IMR-90 (cell line): Measurements from ENCODE around the gene SRBD1. TPM values are rescaled to one million over a fixed set of nuclear protein-coding genes. Genes with fewer than 3 reads are reported as not detected.

Experiments used
- ATAC-seq: fragments of 200-7000 bp; cut with Tn5 transposase; 2 replicates; pipeline ENCODE4 v1.9.1; 2020; ENCODE audit warnings: low read depth, mild to moderate bottlenecking, moderate library complexity
- BruUV-seq: library from RNA; stranded (reverse); fragments of 400-500 nt; replicated peaks from 2 replicates; lab custom pipeline; 2021; lab: Mats Ljungman, UMichigan
- CTCF ChIA-PET: fragments of 300-600 bp; formaldehyde crosslinking; extraction: SDS; loops from one replicate; lab custom pipeline; 2021; ENCODE audit warnings: antibody characterized with exemption; lab: Yijun Ruan, JAX
- POLR2A ChIA-PET: fragments of 300-600 bp; sonication (Branson Sonifier 250); formaldehyde crosslinking; loops from one replicate; lab custom pipeline; 2022; ENCODE audit warnings: antibody characterized with exemption; ENCODE audit not compliant: unreplicated experiment; lab: Charles Lee
- DNase-seq: peaks from one replicate; pipeline ENCODE4 v3.0.0; 2013
- H2AFZ ChIP-seq: replicated peaks from 2 replicates; pipeline ENCODE3; 2013; ENCODE audit warnings: low read length, mild to moderate bottlenecking; ENCODE audit not compliant: poor library complexity
- H2AK5ac ChIP-seq: 2 replicates; pipeline ENCODE4 v1.6.1; 2013; ENCODE audit warnings: low read depth, low read length, inconsistent platforms
- H2AK9ac ChIP-seq: replicated peaks from 2 replicates; pipeline ENCODE3; 2013; ENCODE audit warnings: mild to moderate bottlenecking, low read depth, low read length, moderate library complexity; ENCODE audit not compliant: poor library complexity
- H2BK120ac ChIP-seq: 2 replicates; pipeline ENCODE4 v1.6.1; 2013; ENCODE audit warnings: low read depth, low read length, inconsistent platforms
- H2BK15ac ChIP-seq: 3 replicates; pipeline ENCODE4 v1.6.1; 2013; ENCODE audit warnings: low read depth, low read length, inconsistent platforms
- H2BK20ac ChIP-seq: 2 replicates; pipeline ENCODE4 v1.6.1; 2013; ENCODE audit warnings: low read depth, mild to moderate bottlenecking, inconsistent platforms, low read length, moderate library complexity
- H2BK5ac ChIP-seq: 2 replicates; pipeline ENCODE4 v1.6.1; 2013; ENCODE audit warnings: mild to moderate bottlenecking, low read depth, low read length, inconsistent platforms; ENCODE audit not compliant: poor library complexity, severe bottlenecking
- H3K14ac ChIP-seq: replicated peaks from 2 replicates; pipeline ENCODE4 v1.6.1; 2013; ENCODE audit warnings: low read depth, low read length, inconsistent platforms
- H3K18ac ChIP-seq: 2 replicates; pipeline ENCODE4 v1.6.1; 2013; ENCODE audit warnings: low read depth, low read length, control low read depth
- H3K23ac ChIP-seq: 2 replicates; pipeline ENCODE4 v1.6.1; 2013; ENCODE audit warnings: low read depth, low read length, inconsistent platforms
- H3K27ac ChIP-seq: 2 replicates; pipeline ENCODE4 v1.5.1; 2013; ENCODE audit warnings: mild to moderate bottlenecking, control low read depth, low read length; ENCODE audit not compliant: insufficient read depth
- H3K27me3 ChIP-seq: 2 replicates; pipeline ENCODE4 v1.6.1; 2013; ENCODE audit warnings: low read length; ENCODE audit not compliant: control insufficient read depth, insufficient read depth
- H3K36me3 ChIP-seq: 2 replicates; pipeline ENCODE4 v1.6.1; 2013; ENCODE audit warnings: low read length, mixed read lengths; ENCODE audit not compliant: control insufficient read depth, insufficient read depth
- H3K4ac ChIP-seq: 2 replicates; pipeline ENCODE4 v1.6.1; 2013; ENCODE audit warnings: low read depth, low read length, inconsistent platforms
- H3K4me1 ChIP-seq: 2 replicates; pipeline ENCODE4 v1.6.1; 2013; ENCODE audit warnings: low read length, mixed read lengths; ENCODE audit not compliant: control insufficient read depth, insufficient read depth
- H3K4me2 ChIP-seq: 2 replicates; pipeline ENCODE4 v1.6.1; 2013; ENCODE audit warnings: low read depth, mild to moderate bottlenecking, control low read depth, low read length, moderate library complexity
- H3K4me3 ChIP-seq: 2 replicates; pipeline ENCODE4 v1.5.1; 2013; ENCODE audit warnings: low read depth, mild to moderate bottlenecking, control low read depth, low read length, moderate library complexity; ENCODE audit not compliant: insufficient read depth
- H3K56ac ChIP-seq: 2 replicates; pipeline ENCODE4 v1.6.1; 2013; ENCODE audit warnings: low read length, inconsistent platforms; ENCODE audit not compliant: insufficient read depth; ENCODE audit errors: extremely low read depth
- H3K79me1 ChIP-seq, 2 experiments: 2 replicates each; pipeline ENCODE4 v1.6.1; 2013; ENCODE audit warnings: low read length in 2 of 2, inconsistent platforms in 1 of 2, low read depth in 1 of 2
- H3K9ac ChIP-seq: 2 replicates; pipeline ENCODE4 v1.6.1; 2013; ENCODE audit warnings: low read depth, low read length, control low read depth
- H3K9me1 ChIP-seq: 2 replicates; pipeline ENCODE4 v1.6.1; 2013; ENCODE audit warnings: low read length, inconsistent platforms; ENCODE audit not compliant: insufficient read depth
- H3K9me3 ChIP-seq: 2 replicates; pipeline ENCODE4 v1.6.1; 2013; ENCODE audit warnings: low read length; ENCODE audit not compliant: control insufficient read depth, insufficient read depth
- H4K20me1 ChIP-seq: 2 replicates; pipeline ENCODE4 v1.6.1; 2013; ENCODE audit warnings: low read length, inconsistent platforms; ENCODE audit not compliant: insufficient read depth
- H4K5ac ChIP-seq: 2 replicates; pipeline ENCODE4 v1.6.1; 2013; ENCODE audit warnings: mild to moderate bottlenecking, low read depth, low read length, control low read depth
- H4K8ac ChIP-seq, 2 experiments: 2 replicates each; pipeline ENCODE4 v1.6.1; 2013; ENCODE audit warnings: low read depth in 2 of 2, low read length in 2 of 2, control low read depth in 1 of 2, inconsistent platforms in 1 of 2
- H4K91ac ChIP-seq: 2 replicates; pipeline ENCODE4 v1.6.1; 2013; ENCODE audit warnings: low read depth, low read length, inconsistent platforms; ENCODE audit not compliant: insufficient read depth
- FOS ChIP-seq: fragments of 150-350 bp; IDR thresholded peaks from 2 replicates; pipeline ENCODE4 v1.6.1; 2016; ENCODE audit warnings: low read depth, low read length
- NFE2L2 ChIP-seq: fragments of 150-350 bp; IDR thresholded peaks from 2 replicates; pipeline ENCODE4 v1.6.1; 2016; ENCODE audit warnings: low read depth, mild to moderate bottlenecking, low read length
- RFX5 ChIP-seq: IDR thresholded peaks from 2 replicates; pipeline ENCODE4 v1.8.0; 2012; ENCODE audit warnings: low read depth, mild to moderate bottlenecking, low read length, moderate library complexity
- WGBS, 2 experiments: methylation state at CpG; one replicate each; pipeline versions ENCODE4 v1.1.5 to v1.1.7; 2013; ENCODE audit warnings: missing lambda C conversion rate in 2 of 2; ENCODE audit not compliant: insufficient read length in 1 of 2; ENCODE audit errors: extremely low coverage in 2 of 2; 5-methylcytosine and 5-hydroxymethylcytosine counted together
- dilution Hi-C: fragments of 300-500 bp; cut with HindIII; formaldehyde crosslinking; loops from one replicate; pipeline ENCODE4 v1.14.3; 2018; ENCODE audit warnings: low sequenced_read_pairs; ENCODE audit not compliant: unreplicated experiment
- in situ Hi-C: fragments of 300-500 bp; cut with MboI; formaldehyde crosslinking; loops from 3 replicates; pipeline ENCODE4 v1.14.3; 2019; ENCODE audit warnings: low sequenced_read_pairs, inconsistent platforms, mixed read lengths
- intact Hi-C: fragments of 100-400 bp; cut with micrococcal nuclease; formaldehyde crosslinking; loops from 2 replicates; pipeline ENCODE4 v1.10.0; 2022
- polyA plus RNA-seq, 3 experiments: library from polyadenylated mRNA; depleted of rRNA; stranded (reverse); fragments of >200 nt; gene quantifications; 2 replicates each; pipeline ENCODE4 v1.2.3, GENCODE V29; 2012; ENCODE audit warnings: low replicate concordance in 1 of 3
- total RNA-seq: library from RNA; depleted of rRNA; stranded (reverse); fragments of >200 nt; gene quantifications from 2 replicates; pipeline ENCODE4 v1.2.3, GENCODE V29; 2012
- TF ChIP-seq, protein P1 (sequence below): conservative IDR thresholded peaks from 2 replicates; pipeline ENCODE4 v1.5.1; 2012; ENCODE audit warnings: mild to moderate bottlenecking, low read depth, low read length, improper control_type of control experiment

Gene SRBD1
- total and polyA plus RNA-seq, 2 of the 4 experiments (the other 2 are of a cell fraction) = 3.5 to 14.7 TPM

DNA sequence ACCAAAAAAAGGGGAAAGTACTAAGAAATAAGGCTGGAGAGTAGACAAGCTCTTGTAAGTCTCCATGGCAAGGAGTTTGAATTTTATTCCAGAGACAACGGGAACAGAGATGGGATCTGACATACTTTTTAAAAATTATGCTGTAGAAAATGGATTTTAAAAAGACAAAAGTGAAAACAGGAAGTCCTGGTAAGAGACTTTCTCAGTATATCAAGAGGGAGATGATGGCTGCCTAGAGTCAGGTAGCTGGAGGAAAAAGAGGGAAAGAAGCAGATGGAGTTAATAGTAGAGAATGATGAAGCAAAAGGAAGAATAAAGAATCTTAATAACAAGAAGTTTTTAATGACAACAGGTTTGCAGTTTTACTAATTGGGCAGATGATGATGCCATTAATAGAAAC lies 168.1 kb downstream of the SRBD1 start:
- Histone ChIP-seq H4K91ac (no peak overlapping the region), H3K14ac (no peak overlapping the region), H2BK20ac (no peak overlapping the region), H4K5ac (no peak overlapping the region), H3K9me1 (no peaks in the 10 kb centered on the region), H3K9ac (no peak overlapping the region), H3K23ac (no peak overlapping the region), H2AK5ac (no peak overlapping the region), H3K9me3 (no peaks in the 10 kb centered on the region), H3K4ac (no peak overlapping the region), H3K79me1 (no peaks in the 10 kb centered on the region), H3K18ac (no peak overlapping the region), H2BK120ac (no peak overlapping the region), H4K8ac (no peak overlapping the region), H3K56ac (no peak overlapping the region), H3K4me3 (no peak overlapping the region), H2BK5ac (no peak overlapping the region), H2AK9ac (no peak overlapping the region), H3K36me3 (no peaks in the 10 kb centered on the region), H3K4me2 (no peak overlapping the region), H3K27ac (no peak overlapping the region), H2BK15ac (no peak overlapping the region), H3K4me1 (peaks cover 2% of the 10 kb centered on the region; the same call in 1 of the 2 replicates), H3K27me3 (no peaks in the 10 kb centered on the region), H2AFZ (no peak overlapping the region), H4K20me1 (no peaks in the 10 kb centered on the region)
- dilution Hi-C loops (no loop called here), intact Hi-C loops (no loop called here), in situ Hi-C loops (no loop called here)
- ATAC-seq (no peak), DNase-seq (no peak)
- TF ChIP-seq, protein P1, sequence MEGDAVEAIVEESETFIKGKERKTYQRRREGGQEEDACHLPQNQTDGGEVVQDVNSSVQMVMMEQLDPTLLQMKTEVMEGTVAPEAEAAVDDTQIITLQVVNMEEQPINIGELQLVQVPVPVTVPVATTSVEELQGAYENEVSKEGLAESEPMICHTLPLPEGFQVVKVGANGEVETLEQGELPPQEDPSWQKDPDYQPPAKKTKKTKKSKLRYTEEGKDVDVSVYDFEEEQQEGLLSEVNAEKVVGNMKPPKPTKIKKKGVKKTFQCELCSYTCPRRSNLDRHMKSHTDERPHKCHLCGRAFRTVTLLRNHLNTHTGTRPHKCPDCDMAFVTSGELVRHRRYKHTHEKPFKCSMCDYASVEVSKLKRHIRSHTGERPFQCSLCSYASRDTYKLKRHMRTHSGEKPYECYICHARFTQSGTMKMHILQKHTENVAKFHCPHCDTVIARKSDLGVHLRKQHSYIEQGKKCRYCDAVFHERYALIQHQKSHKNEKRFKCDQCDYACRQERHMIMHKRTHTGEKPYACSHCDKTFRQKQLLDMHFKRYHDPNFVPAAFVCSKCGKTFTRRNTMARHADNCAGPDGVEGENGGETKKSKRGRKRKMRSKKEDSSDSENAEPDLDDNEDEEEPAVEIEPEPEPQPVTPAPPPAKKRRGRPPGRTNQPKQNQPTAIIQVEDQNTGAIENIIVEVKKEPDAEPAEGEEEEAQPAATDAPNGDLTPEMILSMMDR = no peak
- TF ChIP-seq RFX5 (no peak), FOS (no peak), NFE2L2 (no peak)
- CTCF ChIA-PET = interaction anchor here (0.6 kb wide), 1 partner anchor 31 kb away, joined by 3 read pairs; no protein-coding TSS in a partner anchor
- POLR2A ChIA-PET = no interaction called here
- BruUV-seq = no TSS peak
- no CpG with 5 or more reads among the region's 1 CpG for WGBS, 2 experiments
